ENCODE data around the gene MAIP1. TPM values are rescaled to one million over a fixed set of nuclear protein-coding genes. Genes with fewer than 3 reads are reported as not detected.

The MAIP1 gene, protein sequence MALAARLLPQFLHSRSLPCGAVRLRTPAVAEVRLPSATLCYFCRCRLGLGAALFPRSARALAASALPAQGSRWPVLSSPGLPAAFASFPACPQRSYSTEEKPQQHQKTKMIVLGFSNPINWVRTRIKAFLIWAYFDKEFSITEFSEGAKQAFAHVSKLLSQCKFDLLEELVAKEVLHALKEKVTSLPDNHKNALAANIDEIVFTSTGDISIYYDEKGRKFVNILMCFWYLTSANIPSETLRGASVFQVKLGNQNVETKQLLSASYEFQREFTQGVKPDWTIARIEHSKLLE
- 33.2 to 39.2 TPM (median 37.8 TPM) in 5 replicates for total RNA-seq (2022; extraction: Qiagen RNA extraction)

GRCh38 chr2:199955339-199956061 is at the start of gene MAIP1, which contains the start of gene TYW5:
MAIP1 (plus strand) TSS chr2:199955582; CDS start chr2:199955799, 217 bp downstream.
TYW5 (minus strand) TSS chr2:199955491; CDS start chr2:199955470, 21 bp downstream.

DNA sequence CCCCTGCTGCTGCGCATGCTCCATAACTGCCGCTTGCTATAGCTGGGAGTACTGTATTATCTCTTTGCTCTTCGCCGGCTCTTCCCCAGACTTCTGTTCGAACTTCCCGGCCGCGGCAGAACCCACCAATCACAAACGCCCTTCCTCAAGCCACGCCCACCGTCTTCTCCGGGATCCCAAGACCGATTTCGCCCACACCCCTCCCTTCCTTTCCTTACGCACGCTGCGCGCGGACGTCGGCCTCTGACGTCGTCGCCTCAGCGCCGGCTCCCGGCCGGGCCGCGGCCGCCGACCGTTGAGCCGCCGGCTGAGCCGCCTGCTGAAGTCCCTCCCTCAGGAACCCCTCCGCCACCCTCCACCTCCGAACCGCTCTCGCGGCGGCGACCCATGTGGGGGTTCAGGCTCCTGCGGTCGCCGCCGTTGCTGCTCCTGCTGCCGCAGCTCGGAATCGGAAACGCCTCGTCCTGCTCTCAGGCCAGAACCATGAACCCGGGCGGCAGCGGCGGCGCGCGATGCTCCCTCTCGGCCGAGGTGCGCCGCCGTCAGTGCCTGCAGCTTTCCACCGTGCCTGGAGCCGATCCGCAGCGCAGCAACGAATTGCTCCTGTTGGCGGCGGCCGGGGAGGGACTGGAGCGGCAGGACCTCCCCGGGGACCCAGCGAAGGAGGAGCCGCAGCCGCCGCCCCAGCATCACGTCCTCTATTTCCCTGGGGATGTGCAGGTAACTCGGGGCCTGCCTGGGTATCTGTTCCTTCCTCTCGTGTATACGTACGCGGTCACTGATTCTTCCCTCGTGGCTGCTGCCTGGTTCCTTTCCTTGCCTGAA is 44.1 kb upstream of the MAIP1 start, which contains the start of gene C2orf69:
Gene C2orf69, plus strand, starts transcription at position 242 of the 825 bp plus-strand sequence. Its CDS starts 146 bp downstream, at position 388.

Other genes with a start within 250 kb of the MAIP1 start
- 2.3 to 3.2 TPM (median 2.8 TPM) in 5 replicates for gene FTCDNL1, start 104.4 kb upstream of the MAIP1 start, total RNA-seq (2022; extraction: Qiagen RNA extraction)
- 6.5 to 8.6 TPM (median 7.1 TPM) in 5 replicates for gene C2orf69, start 44.3 kb upstream of the MAIP1 start, total RNA-seq (2022; extraction: Qiagen RNA extraction)
- 7.0 to 8.2 TPM (median 7.3 TPM) in 5 replicates for gene TYW5, start 91 bp upstream of the MAIP1 start, total RNA-seq (2022; extraction: Qiagen RNA extraction)

All from A549 treated with dexamethasone at 1 μM for 4 hours (cell line).